GM19023 (cell line): ENCODE data around the gene RHOD.

Source experiments
- ATAC-seq: cut with Tn5 transposase; IDR thresholded peaks from one replicate; pipeline ENCODE4 v1.9.1; 2021; ENCODE audit warnings: mild to moderate bottlenecking, moderate library complexity; ENCODE audit not compliant: unreplicated experiment

Gene RHOD

GRCh38 chr11:67056267-67057204 is at the start of gene RHOD:
Gene RHOD (plus strand): TSS chr11:67056847. CDS start chr11:67056903, 56 bp downstream.
- no peak for ATAC-seq

GRCh38 chr11:67007126-67007525 is 49.5 kb upstream of the RHOD start:
- no peak for ATAC-seq

- no peak for ATAC-seq
Observed at GRCh38 chr11:67010296-67010905, 46.2 kb upstream of the RHOD start.

- no peak for ATAC-seq
Observed at GRCh38 chr11:67013511-67014045, 43.1 kb upstream of the RHOD start.

GRCh38 chr11:67014343-67014742 is 42.3 kb upstream of the RHOD start:
- ATAC-seq, result no peak

GRCh38 chr11:67015048-67015447 is 41.6 kb upstream of the RHOD start:
- ATAC-seq, result no peak

GRCh38 chr11:67016550-67016949 is 40.1 kb upstream of the RHOD start:
- ATAC-seq, result no peak

GRCh38 chr11:67020949-67021348 is 35.7 kb upstream of the RHOD start:
- no peak for ATAC-seq

GRCh38 chr11:67022341-67022933 is 34.2 kb upstream of the RHOD start:
- ATAC-seq, result no peak

GRCh38 chr11:67022961-67023956 is 33.4 kb upstream of the RHOD start, which contains the start of gene SYT12:
Gene SYT12 (plus strand): TSS chr11:67023134. CDS start chr11:67030145, 7,011 bp downstream.
- ATAC-seq, result no peak

- no peak for ATAC-seq
Observed at GRCh38 chr11:67023957-67024353, 32.7 kb upstream of the RHOD start.

GRCh38 chr11:67024410-67024809 is 32.2 kb upstream of the RHOD start:
- no peak for ATAC-seq

GRCh38 chr11:67024966-67025365 is 31.7 kb upstream of the RHOD start:
- no peak for ATAC-seq

GRCh38 chr11:67025750-67026149 is 30.9 kb upstream of the RHOD start:
- ATAC-seq, result no peak

- ATAC-seq, result no peak
Observed at GRCh38 chr11:67026941-67027340, 29.7 kb upstream of the RHOD start.

- peak; percentile 26 for ATAC-seq
Observed at GRCh38 chr11:67027483-67027930, 29.1 kb upstream of the RHOD start.

GRCh38 chr11:67027943-67028542 is 28.6 kb upstream of the RHOD start:
- ATAC-seq, result peak; percentile 58

- no peak for ATAC-seq
Observed at GRCh38 chr11:67029146-67029545, 27.5 kb upstream of the RHOD start.

GRCh38 chr11:67030976-67031375 is 25.7 kb upstream of the RHOD start:
- ATAC-seq, result no peak
